NAMALWA (cell line): ENCODE results near the gene RTF1.

Source experiments
- DNase-seq: peaks from one replicate; pipeline ENCODE4 v3.0.0-alpha.2; 2015; ENCODE audit warnings: low spot score

Gene RTF1

GRCh38 chr15:41487802-41488201, 70.9 kb downstream of the RTF1 start:
- no peak for DNase-seq

- DNase-seq = no peak
Measured at GRCh38 chr15:41489641-41490040, 72.7 kb downstream of the RTF1 start.

GRCh38 chr15:41490355-41490754, 73.5 kb downstream of the RTF1 start:
- no peak for DNase-seq

- no peak for DNase-seq
Measured at GRCh38 chr15:41491889-41492288, 75.0 kb downstream of the RTF1 start.

GRCh38 chr15:41492597-41493204, 75.8 kb downstream of the RTF1 start:
- no peak for DNase-seq

- peak; percentile 69 for DNase-seq
Measured at GRCh38 chr15:41493205-41493901, 76.5 kb downstream of the RTF1 start, which contains the start of gene ITPKA. ITPKA (plus strand) TSS chr15:41493874; CDS start chr15:41493928, 54 bp downstream.

GRCh38 chr15:41493902-41494189, 77.0 kb downstream of the RTF1 start:
- DNase-seq = no peak

- peak; percentile 27 for DNase-seq
Measured at GRCh38 chr15:41494190-41494921, 77.5 kb downstream of the RTF1 start.

GRCh38 chr15:41494922-41495735, 78.2 kb downstream of the RTF1 start:
- peak; percentile 28 for DNase-seq

GRCh38 chr15:41495736-41496599, 79.1 kb downstream of the RTF1 start:
- no peak for DNase-seq

- DNase-seq = no peak
Measured at GRCh38 chr15:41498657-41499056, 81.8 kb downstream of the RTF1 start.

GRCh38 chr15:41499109-41499851, 82.4 kb downstream of the RTF1 start:
- peak; percentile 23 for DNase-seq

GRCh38 chr15:41501191-41501917, 84.5 kb downstream of the RTF1 start:
- peak; percentile 21 for DNase-seq

- no peak for DNase-seq
Measured at GRCh38 chr15:41501931-41502794, 85.3 kb downstream of the RTF1 start.

- no peak for DNase-seq
Measured at GRCh38 chr15:41502795-41503668, 86.1 kb downstream of the RTF1 start.

- no peak for DNase-seq
Measured at GRCh38 chr15:41503669-41504010, 86.7 kb downstream of the RTF1 start.

GRCh38 chr15:41504751-41505492, 88.0 kb downstream of the RTF1 start:
- no peak for DNase-seq
